Cardiac septum (tissue), 1 donor: Measurements from ENCODE around the gene KANK3. TPM values are rescaled to one million over a fixed set of nuclear protein-coding genes. Genes with fewer than 3 reads are reported as not detected.
"Not testable (repeated sequence)": the region's sequence is repeated elsewhere in the genome, so short reads cannot be mapped to it uniquely, and the experiment has no call there.

Source experiments
- DNase-seq: peaks from one replicate; pipeline ENCODE4 v3.0.0-alpha.2; 2020; ENCODE audit warnings: low spot score
- intact Hi-C: fragments of 100-400 bp; cut with DNase I; formaldehyde crosslinking; loops from one replicate; pipeline ENCODE4 v1.14.0; 2022
- microRNA-seq: library from miRNA; unstranded; fragments of <30 nt; microRNA quantifications from one replicate; pipeline ENCODE4 v1.2.0, GENCODE V29; 2020
- total RNA-seq: library from RNA; stranded (reverse); fragmentation: NEBNext Ultra II Directional; extraction: Animal tissue kit (Norgen Biotek cat#: 25700); gene quantifications from one replicate; pipeline ENCODE4 v1.2.1, GENCODE V29; 2021
- donor health status: DM: no; HTN: no; CAD: no.

KANK3 gene
- total RNA-seq, 1 donor from 2014 or later = 13.1 TPM

- DNase-seq = peak; percentile 74
- intact Hi-C loops = loop anchor here (2.0 kb wide), 1 partner anchor 14 kb away; the partner anchor contains the start of genes NDUFA7 and RPS28
Measured at GRCh38 chr19:8306235-8307054, 36.6 kb downstream of the KANK3 start.

DNA sequence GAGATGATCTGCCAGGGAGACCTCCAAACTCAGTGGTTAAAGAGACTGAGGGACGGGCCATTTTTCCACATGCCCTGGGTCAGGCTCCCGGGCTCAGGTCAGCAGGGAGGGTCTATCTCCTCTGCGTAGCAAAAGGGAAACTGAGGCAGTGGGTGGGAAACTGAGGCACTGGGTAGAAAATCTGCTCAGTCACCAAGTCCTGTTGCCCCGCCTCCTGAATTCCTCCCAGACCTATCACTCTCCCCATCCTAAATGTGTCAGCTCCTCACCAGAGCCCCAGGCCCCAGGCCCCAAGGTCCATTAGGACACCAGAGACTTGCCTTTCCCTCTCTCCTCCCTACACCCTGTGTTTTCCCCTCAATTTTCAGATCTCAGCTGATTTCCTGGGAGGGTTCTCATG, 37.3 kb downstream of the KANK3 start:
- DNase-seq = peak; percentile 20
- intact Hi-C loops = loop anchor here (2.0 kb wide), 1 partner anchor 15 kb away; the partner anchor contains the start of genes NDUFA7 and RPS28

DNA sequence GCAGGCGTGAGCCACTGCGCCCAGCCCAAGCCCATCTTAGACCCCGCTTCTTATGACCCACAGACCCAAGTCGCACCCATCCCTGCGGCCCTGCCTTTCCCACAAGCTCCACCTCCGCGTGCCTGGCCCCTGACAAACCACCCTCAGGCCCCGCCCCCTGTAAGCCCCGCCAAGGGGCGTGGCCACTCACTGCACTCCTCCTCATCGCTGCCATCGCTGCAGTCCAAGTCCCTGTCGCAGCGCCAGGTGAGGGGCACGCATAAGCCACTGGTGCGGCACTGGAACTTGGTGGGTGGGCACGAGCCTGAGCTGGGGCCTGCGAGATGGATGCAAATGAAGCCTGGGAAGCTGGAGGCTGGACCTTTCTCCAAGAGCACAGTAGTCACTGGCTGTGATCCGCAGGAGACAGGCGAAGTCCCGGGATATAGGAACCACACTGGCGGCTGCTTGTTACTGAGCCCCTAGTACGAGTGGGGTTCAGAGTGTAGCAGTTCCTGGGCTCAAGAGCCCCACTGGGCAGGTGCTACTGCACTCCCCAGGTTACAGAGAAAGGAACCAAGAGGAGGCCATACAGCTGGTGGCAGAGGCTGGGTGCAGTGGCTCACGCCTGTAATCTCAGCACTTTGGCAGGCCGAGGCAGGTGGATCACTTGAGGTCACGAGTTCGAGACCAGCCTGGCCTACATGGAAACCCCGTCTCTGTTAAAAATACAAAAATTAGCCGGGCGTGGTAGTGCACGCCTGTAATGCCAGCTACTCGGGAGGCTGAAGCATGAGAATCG, 38.0 kb downstream of the KANK3 start:
- DNase-seq = peak; percentile 46
- intact Hi-C loops = no loop called here

- intact Hi-C loops = no loop called here
- DNase-seq = peak; percentile 27
Measured at GRCh38 chr19:8302734-8303133, 40.3 kb downstream of the KANK3 start.

- intact Hi-C loops = no loop called here
Measured at GRCh38 chr19:8302357-8302691, 40.7 kb downstream of the KANK3 start.

GRCh38 chr19:8291337-8291736, 51.7 kb downstream of the KANK3 start:
- DNase-seq, intact Hi-C loops: not testable (repeated sequence)

More at GRCh38 chr19:8302357-8302691, 40.7 kb downstream of the KANK3 start:
- DNase-seq = peak; percentile 84

- DNase-seq, intact Hi-C loops: not testable (repeated sequence)
Measured at GRCh38 chr19:8276508-8276907, 66.6 kb downstream of the KANK3 start.

Small RNA genes lying within 50 kb of the gene (microRNA-seq; reads per million reads assigned to microRNA genes)
- gene MIR4999 = 6.2 reads per million, percentile 13 among the genes with 10 or more reads in this experiment

Other genes with a start within 250 kb of the KANK3 start
- gene FBN3, start 193.7 kb downstream of the KANK3 start, total RNA-seq = not detected
- gene CERS4, start 133.9 kb downstream of the KANK3 start, total RNA-seq = 24.1 TPM
- gene CD320, start 34.9 kb downstream of the KANK3 start, total RNA-seq = 15.8 TPM
- gene NDUFA7, start 21.9 kb downstream of the KANK3 start, total RNA-seq = 94.0 TPM
- 669 TPM for gene RPS28, start 21.8 kb downstream of the KANK3 start, total RNA-seq
- 4.1 TPM for gene ANGPTL4, start 20.9 kb upstream of the KANK3 start, total RNA-seq
- 132 TPM for gene RAB11B, start 47.1 kb upstream of the KANK3 start, total RNA-seq
- 84.3 TPM for gene MARCHF2, start 70.0 kb upstream of the KANK3 start, total RNA-seq
- 102 TPM for gene HNRNPM, start 101.7 kb upstream of the KANK3 start, total RNA-seq
- 0.62 TPM for gene PRAM1, start 159.4 kb upstream of the KANK3 start, total RNA-seq
- 20.2 TPM for gene ZNF414, start 170.9 kb upstream of the KANK3 start, total RNA-seq
- gene MYO1F, start 234.2 kb upstream of the KANK3 start, total RNA-seq = 9.0 TPM